Measurements from ENCODE around the gene C1orf52. TPM values are rescaled to one million over a fixed set of nuclear protein-coding genes. Genes with fewer than 3 reads are reported as not detected.
A peak's percentile ranks its signal among the peaks of the same experiment; 100 is the strongest.

Gene C1orf52
- total and polyA plus RNA-seq, 2 of the 13 experiments (the other 11 are each of a cell fraction or from before 2014, with no cell fraction given): 19.4 to 27.4 TPM

GRCh38 chr1:85259118-85259911 is at the start of gene C1orf52 (continued):
- TF ChIP-seq, protein P1, sequence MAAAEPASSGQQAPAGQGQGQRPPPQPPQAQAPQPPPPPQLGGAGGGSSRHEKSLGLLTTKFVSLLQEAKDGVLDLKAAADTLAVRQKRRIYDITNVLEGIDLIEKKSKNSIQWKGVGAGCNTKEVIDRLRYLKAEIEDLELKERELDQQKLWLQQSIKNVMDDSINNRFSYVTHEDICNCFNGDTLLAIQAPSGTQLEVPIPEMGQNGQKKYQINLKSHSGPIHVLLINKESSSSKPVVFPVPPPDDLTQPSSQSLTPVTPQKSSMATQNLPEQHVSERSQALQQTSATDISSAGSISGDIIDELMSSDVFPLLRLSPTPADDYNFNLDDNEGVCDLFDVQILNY (CRISPR knock-in tag; conservative IDR thresholded peaks at IDR 0.05): no peak
- TF ChIP-seq RCOR2 (CRISPR knock-in tag; IDR thresholded peaks at IDR 0.05) (no peak), MAFF (IDR thresholded peaks at IDR 0.05; ENCODE audit: low read depth, low read length) (no peak), ZNF7 (CRISPR knock-in tag; IDR thresholded peaks at IDR 0.05) (no peak), KAT2B (IDR thresholded peaks at IDR 0.05; ENCODE audit: borderline replicate concordance, low read depth, low read length) (no peak), CBX5 (CRISPR knock-in tag; IDR thresholded peaks at IDR 0.05; ENCODE audit: borderline replicate concordance) (peak; percentile 45; the same call in 1 of the 2 replicates), ZNF773 (CRISPR knock-in tag; IDR thresholded peaks at IDR 0.05; ENCODE audit: borderline replicate concordance) (no peak), SRSF4 (IDR thresholded peaks at IDR 0.05; ENCODE audit: low read depth, low read length, poor library complexity, severe bottlenecking) (no peak), JARID2 (CRISPR knock-in tag; IDR thresholded peaks at IDR 0.05; ENCODE audit: insufficient replicate concordance) (no peak), MYNN (CRISPR knock-in tag; IDR thresholded peaks at IDR 0.05; ENCODE audit: low read depth) (no peak), KDM4B (CRISPR knock-in tag; IDR thresholded peaks at IDR 0.05) (no peak), PBX3 (CRISPR knock-in tag; IDR thresholded peaks at IDR 0.05; ENCODE audit: borderline replicate concordance) (no peak), MXD4 (CRISPR knock-in tag; IDR thresholded peaks at IDR 0.05) (peak; percentile 63), ZBTB1 (CRISPR knock-in tag; IDR thresholded peaks at IDR 0.05; ENCODE audit: borderline replicate concordance) (no peak), RELA (CRISPR knock-in tag; IDR thresholded peaks at IDR 0.05) (no peak), ADNP (CRISPR knock-in tag; IDR thresholded peaks at IDR 0.05) (no peak), NR0B2 (CRISPR knock-in tag; IDR thresholded peaks at IDR 0.05) (no peak), ATF7 (IDR thresholded peaks at IDR 0.05) (no peak), ATF7 (CRISPR knock-in tag; IDR thresholded peaks at IDR 0.05) (no peak), SOX13 (IDR thresholded peaks at IDR 0.05) (no peak), SOX13 (CRISPR knock-in tag; conservative IDR thresholded peaks at IDR 0.05 in 1 of 2, IDR thresholded peaks at IDR 0.05 in 1 of 2) (peak in 1 of 2 experiments; percentile 30; a peak in 1 of 4 replicates), ZNF441 (CRISPR knock-in tag; IDR thresholded peaks at IDR 0.05; ENCODE audit: borderline replicate concordance) (no peak; the same call in 1 of the 2 replicates), PITX1 (CRISPR knock-in tag; IDR thresholded peaks at IDR 0.05) (no peak), ZFP36L2 (CRISPR knock-in tag; IDR thresholded peaks at IDR 0.05) (no peak), ASH2L (IDR thresholded peaks at IDR 0.05; ENCODE audit: insufficient read length, low read depth, low read length) (peak; percentile 79), HNRNPH1 (optimal IDR thresholded peaks at IDR 0.05; ENCODE audit: low read depth, low read length) (no peak), SYNCRIP (IDR thresholded peaks at IDR 0.05; ENCODE audit: insufficient read depth, low read depth, low read length) (no peak)
- TF ChIP-seq, protein P2, sequence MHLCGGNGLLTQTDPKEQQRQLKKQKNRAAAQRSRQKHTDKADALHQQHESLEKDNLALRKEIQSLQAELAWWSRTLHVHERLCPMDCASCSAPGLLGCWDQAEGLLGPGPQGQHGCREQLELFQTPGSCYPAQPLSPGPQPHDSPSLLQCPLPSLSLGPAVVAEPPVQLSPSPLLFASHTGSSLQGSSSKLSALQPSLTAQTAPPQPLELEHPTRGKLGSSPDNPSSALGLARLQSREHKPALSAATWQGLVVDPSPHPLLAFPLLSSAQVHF (CRISPR knock-in tag; IDR thresholded peaks at IDR 0.05): no peak
- TF ChIP-seq, protein P3, sequence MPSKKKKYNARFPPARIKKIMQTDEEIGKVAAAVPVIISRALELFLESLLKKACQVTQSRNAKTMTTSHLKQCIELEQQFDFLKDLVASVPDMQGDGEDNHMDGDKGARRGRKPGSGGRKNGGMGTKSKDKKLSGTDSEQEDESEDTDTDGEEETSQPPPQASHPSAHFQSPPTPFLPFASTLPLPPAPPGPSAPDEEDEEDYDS (CRISPR knock-in tag; IDR thresholded peaks at IDR 0.05): peak; percentile 76

Data from HepG2 (cell line).